Measurements from ENCODE around the gene SLIT1.

Gene SLIT1

DNA sequence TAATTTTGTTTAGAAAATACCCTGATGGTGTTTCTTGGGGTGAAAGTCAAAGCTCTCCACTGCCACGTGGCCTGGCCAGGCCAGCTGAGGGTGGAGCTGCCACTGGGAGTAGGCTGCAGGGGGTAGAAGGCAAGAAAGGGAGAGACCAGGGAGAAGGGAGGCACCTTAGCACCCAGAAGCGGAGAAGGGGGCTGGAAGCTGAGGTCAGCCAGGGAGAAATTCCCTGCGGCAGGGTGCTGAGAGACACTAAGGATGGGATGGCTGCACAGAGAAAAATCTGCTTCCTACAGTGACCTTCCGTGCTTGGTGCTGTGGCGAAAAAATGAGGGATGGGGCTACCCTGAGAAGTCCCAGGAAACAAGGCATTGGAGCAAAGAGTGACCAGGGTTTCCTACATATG is 143.7 kb downstream of the SLIT1 start:
- no peak overlapping the region for H3K27ac ChIP-seq
- H3K4me3 ChIP-seq (ENCODE audit: low read depth, low read length) = no peak overlapping the region
- no peaks in the 10 kb centered on the region for H3K9me3 ChIP-seq (ENCODE audit: control insufficient read depth, low read length)
- TF ChIP-seq, protein P1, sequence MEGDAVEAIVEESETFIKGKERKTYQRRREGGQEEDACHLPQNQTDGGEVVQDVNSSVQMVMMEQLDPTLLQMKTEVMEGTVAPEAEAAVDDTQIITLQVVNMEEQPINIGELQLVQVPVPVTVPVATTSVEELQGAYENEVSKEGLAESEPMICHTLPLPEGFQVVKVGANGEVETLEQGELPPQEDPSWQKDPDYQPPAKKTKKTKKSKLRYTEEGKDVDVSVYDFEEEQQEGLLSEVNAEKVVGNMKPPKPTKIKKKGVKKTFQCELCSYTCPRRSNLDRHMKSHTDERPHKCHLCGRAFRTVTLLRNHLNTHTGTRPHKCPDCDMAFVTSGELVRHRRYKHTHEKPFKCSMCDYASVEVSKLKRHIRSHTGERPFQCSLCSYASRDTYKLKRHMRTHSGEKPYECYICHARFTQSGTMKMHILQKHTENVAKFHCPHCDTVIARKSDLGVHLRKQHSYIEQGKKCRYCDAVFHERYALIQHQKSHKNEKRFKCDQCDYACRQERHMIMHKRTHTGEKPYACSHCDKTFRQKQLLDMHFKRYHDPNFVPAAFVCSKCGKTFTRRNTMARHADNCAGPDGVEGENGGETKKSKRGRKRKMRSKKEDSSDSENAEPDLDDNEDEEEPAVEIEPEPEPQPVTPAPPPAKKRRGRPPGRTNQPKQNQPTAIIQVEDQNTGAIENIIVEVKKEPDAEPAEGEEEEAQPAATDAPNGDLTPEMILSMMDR (IDR thresholded peaks at IDR 0.05) = no peak
- no peak overlapping the region for H2AFZ ChIP-seq
- no peaks in the 10 kb centered on the region for H3K36me3 ChIP-seq (ENCODE audit: control insufficient read depth, insufficient read depth, low read length)
- no peaks in the 10 kb centered on the region for H3K27me3 ChIP-seq (ENCODE audit: control insufficient read depth, insufficient read depth, low read length)
- H3K79me2 ChIP-seq = no peaks in the 10 kb centered on the region
- no peak overlapping the region for H3K9ac ChIP-seq
- H3K4me1 ChIP-seq = no peaks in the 10 kb centered on the region
- H3K4me2 ChIP-seq (ENCODE audit: low read length) = no peak overlapping the region

DNA sequence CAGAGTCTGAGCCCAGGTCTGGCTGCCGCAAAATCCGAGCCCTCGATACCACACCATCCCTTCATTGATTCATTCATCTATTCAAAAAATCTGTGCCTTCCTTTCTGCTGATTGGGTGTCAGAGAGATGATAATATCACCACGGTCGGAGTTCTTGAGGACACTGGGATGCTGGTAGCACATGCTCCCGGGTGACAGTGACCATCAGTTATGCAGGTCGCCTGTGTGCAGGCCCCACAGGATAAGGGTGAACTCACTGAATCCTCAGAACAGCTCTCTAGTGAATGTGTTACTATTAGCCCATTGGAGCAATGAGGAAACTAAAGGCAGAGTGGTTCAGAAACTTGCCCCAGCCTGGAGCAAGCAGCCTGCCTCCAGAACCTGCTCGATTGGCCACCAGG is 145.1 kb downstream of the SLIT1 start:
- no peaks in the 10 kb centered on the region for H3K4me1 ChIP-seq
- H3K27ac ChIP-seq = no peak overlapping the region
- no peak overlapping the region for H3K4me3 ChIP-seq (ENCODE audit: low read depth, low read length)
- H3K27me3 ChIP-seq (ENCODE audit: control insufficient read depth, insufficient read depth, low read length) = no peaks in the 10 kb centered on the region
- no peak overlapping the region for H3K9ac ChIP-seq
- H3K79me2 ChIP-seq = no peaks in the 10 kb centered on the region
- no peak overlapping the region for H3K4me2 ChIP-seq (ENCODE audit: low read length)
- TF ChIP-seq, protein P1 (IDR thresholded peaks at IDR 0.05) = no peak
- no peak overlapping the region for H2AFZ ChIP-seq
- H3K9me3 ChIP-seq (ENCODE audit: control insufficient read depth, low read length) = no peaks in the 10 kb centered on the region
- H3K36me3 ChIP-seq (ENCODE audit: control insufficient read depth, insufficient read depth, low read length) = no peaks in the 10 kb centered on the region

DNA sequence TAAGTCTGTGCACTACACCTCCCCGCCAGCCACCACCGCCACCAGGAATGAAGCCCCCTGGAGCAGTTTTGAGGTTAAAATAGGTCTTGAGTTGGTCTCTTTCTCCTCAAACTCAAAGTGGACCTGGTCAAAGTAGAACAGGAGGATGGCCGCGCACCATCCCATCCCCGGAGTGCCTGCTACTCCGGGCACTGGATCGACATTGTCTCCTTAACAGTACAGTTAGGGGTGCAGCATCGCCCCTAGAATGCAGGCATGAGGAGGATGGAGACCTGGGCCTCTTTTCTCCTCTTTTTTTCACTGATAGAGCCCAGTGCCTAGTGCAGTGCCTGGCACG is 145.5 kb downstream of the SLIT1 start:
- Histone ChIP-seq H2AFZ (no peak overlapping the region), H3K9ac (no peak overlapping the region), H3K36me3 (ENCODE audit: control insufficient read depth, insufficient read depth, low read length) (no peaks in the 10 kb centered on the region), H3K27me3 (ENCODE audit: control insufficient read depth, insufficient read depth, low read length) (no peaks in the 10 kb centered on the region), H3K4me3 (ENCODE audit: low read depth, low read length) (no peak overlapping the region), H3K4me1 (no peaks in the 10 kb centered on the region), H3K79me2 (no peaks in the 10 kb centered on the region), H3K27ac (no peak overlapping the region), H3K4me2 (ENCODE audit: low read length) (no peak overlapping the region), H3K9me3 (ENCODE audit: control insufficient read depth, low read length) (no peaks in the 10 kb centered on the region)
- TF ChIP-seq, protein P1 (IDR thresholded peaks at IDR 0.05) = no peak

DNA sequence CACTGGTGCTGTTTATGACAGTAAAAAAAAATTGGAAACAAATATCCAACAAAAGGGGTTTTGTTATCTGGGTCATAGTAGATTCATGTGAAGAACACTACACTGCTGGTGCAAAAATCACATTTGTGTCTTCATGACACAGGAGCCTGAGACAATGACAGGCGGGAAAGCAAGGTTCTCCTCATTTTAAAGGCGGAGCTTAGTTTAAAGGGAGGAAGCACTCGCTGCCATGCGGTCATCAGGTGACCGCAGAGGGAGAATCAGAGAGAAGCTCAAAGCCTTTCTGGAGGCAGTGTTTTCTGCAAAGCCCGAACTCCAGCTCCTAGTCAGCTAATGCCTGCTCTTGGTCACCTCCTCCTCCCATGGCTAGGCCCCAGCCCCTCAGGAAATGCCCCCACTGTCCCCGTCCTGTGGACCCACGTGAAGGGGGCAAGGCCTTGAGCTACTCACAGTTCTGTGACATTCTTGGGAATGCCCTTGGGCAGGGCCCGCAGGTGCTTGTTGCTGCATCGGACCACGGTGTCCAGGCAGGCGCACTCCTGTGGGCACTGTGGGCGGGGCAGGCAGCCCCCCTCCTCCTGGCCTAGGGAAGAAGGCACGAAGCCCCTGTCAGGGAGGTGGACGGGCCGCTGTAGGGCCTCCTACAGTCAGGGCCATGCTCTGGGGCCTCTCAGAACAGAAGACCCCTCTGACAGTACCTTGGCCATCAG is 146.1 kb downstream of the SLIT1 start:
- no peak overlapping the region for H3K4me3 ChIP-seq (ENCODE audit: low read depth, low read length)
- no peaks in the 10 kb centered on the region for H3K36me3 ChIP-seq (ENCODE audit: control insufficient read depth, insufficient read depth, low read length)

More for the DNA sequence above, 146.1 kb downstream of the SLIT1 start:
- Histone ChIP-seq H3K4me2 (ENCODE audit: low read length) (no peak overlapping the region), H3K4me1 (no peaks in the 10 kb centered on the region), H3K27me3 (ENCODE audit: control insufficient read depth, insufficient read depth, low read length) (no peaks in the 10 kb centered on the region), H3K9me3 (ENCODE audit: control insufficient read depth, low read length) (no peaks in the 10 kb centered on the region), H3K9ac (no peak overlapping the region), H3K79me2 (no peaks in the 10 kb centered on the region), H2AFZ (no peak overlapping the region), H3K27ac (no peak overlapping the region)
- TF ChIP-seq, protein P1 (IDR thresholded peaks at IDR 0.05) = no peak
